Kidney (tissue), 14 donors: Measurements from ENCODE around the gene NPBWR2. TPM values are rescaled to one million over a fixed set of nuclear protein-coding genes. Genes with fewer than 3 reads are reported as not detected.

Experiments used
- DNase-seq, 5 donors: peaks; one replicate each; pipeline ENCODE4 v3.0.0-alpha.2; 2013 to 2020
- FAIRE-seq: peaks from 2 replicates; lab custom pipeline; 2012; peaks lifted over from hg19 to GRCh38; lab: Jason Lieb, UNC
- H3K27ac ChIP-seq, 2 donors: one replicate each; pipeline ENCODE4 v1.7.0; 2013; ENCODE audit warnings: low read depth in 2 of 2, low read length in 2 of 2, inconsistent platforms in 1 of 2
- H3K27me3 ChIP-seq: one replicate; pipeline ENCODE4 v1.7.1; 2013; ENCODE audit warnings: low read length, inconsistent platforms; ENCODE audit not compliant: control insufficient read depth, insufficient read depth
- H3K36me3 ChIP-seq, 3 donors: one replicate each; pipeline versions ENCODE4 v1.7.0 to v1.7.1; 2013; ENCODE audit warnings: low read length in 3 of 3, control low read depth in 1 of 3, inconsistent platforms in 1 of 3; ENCODE audit not compliant: insufficient read depth in 3 of 3, control insufficient read depth in 2 of 3
- H3K4me1 ChIP-seq, 3 donors: one replicate each; pipeline versions ENCODE4 v1.7.0 to v1.7.1; 2013; ENCODE audit warnings: low read length in 3 of 3, inconsistent platforms in 1 of 3, low read depth in 1 of 3; ENCODE audit not compliant: control insufficient read depth in 2 of 3, insufficient read depth in 2 of 3
- H3K4me3 ChIP-seq, 3 donors: one replicate each; pipeline versions ENCODE4 v1.7.0 to v1.8.1; 2013; ENCODE audit warnings: low read length in 3 of 3, control low read depth in 1 of 3, inconsistent platforms in 1 of 3
- H3K9ac ChIP-seq, 3 donors: one replicate each; pipeline versions ENCODE4 v1.7.0 to v1.7.1; 2013; ENCODE audit warnings: low read length in 3 of 3, control low read depth in 1 of 3, inconsistent platforms in 1 of 3
- H3K9me3 ChIP-seq, 3 donors: one replicate each; pipeline versions ENCODE4 v1.7.0 to v1.7.1; 2013; ENCODE audit warnings: low read length in 3 of 3, control low read depth in 1 of 3, inconsistent platforms in 1 of 3; ENCODE audit not compliant: control insufficient read depth in 2 of 3, insufficient read depth in 1 of 3
- intact Hi-C: fragments of 100-400 bp; cut with DNase I; formaldehyde crosslinking; loops from one replicate; pipeline ENCODE4 v1.11.1; 2022
- polyA plus RNA-seq: library from polyadenylated mRNA; stranded (reverse); fragments of 350-450 nt; fragmentation: Illumina TruSeq; extraction: RNeasy Lipid Tissue Mini Kit (QIAGEN cat#74804); gene quantifications from one replicate; pipeline ENCODE4 v1.2.3, GENCODE V29; 2014; ENCODE audit warnings: low read depth, low replicate concordance; ENCODE audit not compliant: insufficient read depth
- total RNA-seq: library from RNA; stranded (reverse); fragmentation: NEBNext Ultra II Directional; extraction: Animal tissue kit (Norgen Biotek cat#: 25700); gene quantifications from one replicate; pipeline ENCODE4 v1.2.1, GENCODE V29; 2021
- TF ChIP-seq, protein P1 (sequence below): IDR thresholded peaks from 3 replicates; pipeline ENCODE4 v1.5.1; 2012; ENCODE audit warnings: mild to moderate bottlenecking, moderate library complexity, borderline replicate concordance; ENCODE audit not compliant: insufficient read depth; ENCODE audit errors: extremely low read depth
- donor health status: control.
- donor health status: control.
- donor health status: control.
- donor health status: control.
- donor health status: control.
- donor health status: DM: yes; HTN: yes; CAD: no.
- donor health status: Normal renal cell carcinoma (clear cell type).

Gene NPBWR2
- total and polyA plus RNA-seq, 2 donors from 2014 or later: not detected

DNA sequence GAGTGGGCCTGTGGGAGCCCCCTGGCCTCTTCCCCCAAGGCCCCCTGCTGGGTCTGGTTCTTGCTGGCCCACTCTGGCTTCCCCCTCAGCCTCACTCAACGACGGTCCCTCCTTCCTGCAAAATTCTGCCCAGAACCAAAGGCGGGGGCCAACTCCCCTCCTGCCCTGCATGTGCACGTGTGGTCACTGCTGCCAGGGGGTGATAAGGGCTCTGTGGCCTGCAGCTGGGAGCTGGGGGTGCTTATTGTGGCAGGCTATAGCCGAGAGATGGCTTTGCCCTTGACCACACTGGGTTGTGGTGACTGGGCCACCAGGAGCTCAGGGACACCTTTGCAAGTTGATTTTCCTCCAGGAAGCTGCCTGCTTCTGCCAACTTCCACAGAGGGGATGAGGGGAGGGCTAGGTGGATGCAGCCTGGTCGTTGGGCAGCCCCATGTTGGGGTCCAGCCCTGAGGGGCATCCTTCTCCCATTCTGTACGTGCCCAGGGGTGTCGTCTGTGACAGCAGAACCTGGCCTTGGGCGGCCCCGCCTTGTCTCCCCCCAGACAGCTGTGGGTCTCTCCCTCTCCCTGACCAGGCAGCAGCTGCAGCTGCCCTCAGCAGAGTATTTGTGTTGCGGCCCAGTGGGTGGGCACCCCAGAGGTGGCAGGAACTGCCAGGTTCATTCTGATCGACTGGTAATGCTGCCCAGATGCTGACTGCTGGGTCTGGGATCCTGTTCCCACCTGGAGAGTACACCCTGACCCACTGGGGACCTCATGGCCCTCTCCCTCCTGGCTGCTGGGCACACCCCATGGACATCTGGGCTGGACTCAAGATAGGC, 38.8 kb downstream of the NPBWR2 start:
- no peak for DNase-seq
- Histone ChIP-seq H3K4me1 (peaks cover 0 to 12% (median 6%) of the 10 kb centered on the region in 3 donors), H3K9ac (no peak overlapping the region), H3K4me3 (no peak overlapping the region), H3K27me3 (no peaks in the 10 kb centered on the region), H3K36me3 (no peaks in the 10 kb centered on the region), H3K9me3 (no peaks in the 10 kb centered on the region), H3K27ac (no peak overlapping the region)
- no peak for FAIRE-seq
- TF ChIP-seq, protein P1, sequence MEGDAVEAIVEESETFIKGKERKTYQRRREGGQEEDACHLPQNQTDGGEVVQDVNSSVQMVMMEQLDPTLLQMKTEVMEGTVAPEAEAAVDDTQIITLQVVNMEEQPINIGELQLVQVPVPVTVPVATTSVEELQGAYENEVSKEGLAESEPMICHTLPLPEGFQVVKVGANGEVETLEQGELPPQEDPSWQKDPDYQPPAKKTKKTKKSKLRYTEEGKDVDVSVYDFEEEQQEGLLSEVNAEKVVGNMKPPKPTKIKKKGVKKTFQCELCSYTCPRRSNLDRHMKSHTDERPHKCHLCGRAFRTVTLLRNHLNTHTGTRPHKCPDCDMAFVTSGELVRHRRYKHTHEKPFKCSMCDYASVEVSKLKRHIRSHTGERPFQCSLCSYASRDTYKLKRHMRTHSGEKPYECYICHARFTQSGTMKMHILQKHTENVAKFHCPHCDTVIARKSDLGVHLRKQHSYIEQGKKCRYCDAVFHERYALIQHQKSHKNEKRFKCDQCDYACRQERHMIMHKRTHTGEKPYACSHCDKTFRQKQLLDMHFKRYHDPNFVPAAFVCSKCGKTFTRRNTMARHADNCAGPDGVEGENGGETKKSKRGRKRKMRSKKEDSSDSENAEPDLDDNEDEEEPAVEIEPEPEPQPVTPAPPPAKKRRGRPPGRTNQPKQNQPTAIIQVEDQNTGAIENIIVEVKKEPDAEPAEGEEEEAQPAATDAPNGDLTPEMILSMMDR: no peak
- intact Hi-C loops: no loop called here

DNA sequence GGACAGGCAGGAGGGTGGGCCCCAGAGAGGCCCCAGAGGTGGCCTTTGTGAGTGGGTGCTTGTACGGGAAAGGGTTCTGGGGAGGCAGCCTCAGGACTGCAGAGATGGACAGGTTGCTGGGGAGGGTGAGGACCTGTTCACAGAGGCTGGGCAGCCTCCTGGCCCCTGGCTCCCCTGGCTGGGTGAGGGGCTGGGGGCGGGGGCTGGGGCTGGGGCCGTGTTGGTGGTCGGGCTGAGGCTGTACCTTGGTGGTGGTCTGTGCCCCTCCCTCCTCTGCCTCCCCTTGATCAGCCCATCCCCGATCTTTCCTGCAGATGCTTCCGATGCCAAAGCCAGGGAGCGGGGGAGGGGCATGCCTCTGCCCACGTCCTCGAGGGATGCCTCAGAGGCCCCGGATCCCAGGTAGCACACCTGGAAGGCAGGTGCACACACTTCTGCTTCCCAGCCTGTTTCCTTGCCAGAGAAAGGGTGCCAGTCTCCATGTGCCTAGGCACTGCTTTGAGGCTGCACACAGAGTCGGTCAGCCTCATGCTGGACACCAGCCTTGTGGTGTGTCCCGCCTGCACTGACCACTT, 39.5 kb downstream of the NPBWR2 start:
- intact Hi-C loops: no loop called here
- Histone ChIP-seq H3K9me3 (no peaks in the 10 kb centered on the region), H3K27ac (no peak overlapping the region), H3K36me3 (no peaks in the 10 kb centered on the region), H3K9ac (no peak overlapping the region), H3K4me3 (no peak overlapping the region), H3K27me3 (no peaks in the 10 kb centered on the region), H3K4me1 (peaks cover 0 to 13% (median 6%) of the 10 kb centered on the region in 3 donors)
- FAIRE-seq (no peak), DNase-seq (no peak)
- TF ChIP-seq, protein P1: no peak

DNA sequence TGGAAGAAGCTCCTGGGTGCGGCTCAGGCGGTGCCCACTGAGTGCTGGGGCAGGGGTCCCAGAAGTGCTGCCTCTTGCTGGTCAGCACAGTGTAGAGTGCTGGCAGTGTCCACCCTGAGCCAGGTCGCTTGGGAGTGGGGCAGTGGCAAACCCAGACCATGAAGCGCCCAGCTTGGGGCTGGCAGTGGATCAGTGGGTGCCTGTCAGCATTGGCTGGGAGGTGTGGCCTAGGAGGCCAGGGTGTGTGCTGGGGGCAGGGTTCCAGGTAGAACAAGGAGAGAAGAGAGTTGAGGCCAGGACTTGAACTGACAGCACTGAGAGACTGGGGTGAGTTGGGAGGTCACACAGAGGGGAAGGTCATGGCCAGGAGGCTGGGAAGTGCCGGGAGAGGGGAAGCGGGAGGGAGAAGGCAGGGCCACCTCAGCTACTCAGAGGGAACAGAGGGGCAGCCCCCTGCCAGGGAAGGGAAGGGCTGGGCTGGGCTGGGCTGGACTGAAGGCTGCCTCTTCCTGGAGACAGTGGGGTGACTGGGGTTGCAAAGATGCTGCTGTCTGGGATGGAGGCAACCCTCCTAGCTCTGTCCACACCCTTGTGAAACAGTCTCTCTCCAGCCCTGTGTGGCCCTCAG, 40.2 kb downstream of the NPBWR2 start:
- H3K4me3 ChIP-seq: no peak overlapping the region
- H3K4me1 ChIP-seq: peaks cover 0 to 17% (median 6%) of the 10 kb centered on the region in 3 donors
- no peak overlapping the region for H3K27ac ChIP-seq
- no peak for DNase-seq
- TF ChIP-seq, protein P1: no peak
- no peaks in the 10 kb centered on the region for H3K9me3 ChIP-seq
- FAIRE-seq: no peak
- no peaks in the 10 kb centered on the region for H3K36me3 ChIP-seq
- intact Hi-C loops: no loop called here
- no peaks in the 10 kb centered on the region for H3K27me3 ChIP-seq
- no peak overlapping the region for H3K9ac ChIP-seq
